ENCODE data around the gene TNIP3.

The TNIP3 gene

DNA sequence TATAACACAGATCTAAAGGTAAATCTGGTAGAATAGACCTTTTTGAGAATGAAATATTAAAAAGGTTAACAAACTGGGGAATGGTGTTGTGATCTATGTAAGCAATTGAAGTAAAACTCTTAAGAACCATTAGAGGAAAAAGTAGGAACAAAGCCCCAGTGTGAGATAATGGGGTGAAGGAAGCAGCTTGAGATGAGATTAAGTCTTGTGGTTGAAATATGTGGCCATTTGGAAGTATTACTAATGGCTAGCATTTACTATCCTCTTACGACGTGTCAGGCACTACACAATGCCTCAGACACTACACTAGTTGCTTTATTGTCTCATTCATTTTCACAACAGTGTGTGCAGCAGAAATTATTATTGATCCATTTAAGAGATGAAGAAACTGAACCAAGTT, 65.9 kb downstream of the TNIP3 start:
- no peak overlapping the region for H3K4me3 ChIP-seq (ENCODE audit: low read depth, low read length)

GRCh38 chr4:121096629-121097028, 67.5 kb downstream of the TNIP3 start:
- peak; percentile 57 for DNase-seq (ENCODE audit: low read depth, low spot score)
- peak; percentile 42 for TF ChIP-seq CTCF (IDR thresholded peaks at IDR 0.05; ENCODE audit: low read depth, low read length)
- no peak overlapping the region for H3K4me3 ChIP-seq (ENCODE audit: low read depth, low read length)
- in situ Hi-C loops (cut with HindIII; ENCODE audit: low sequenced_read_pairs) = no loop called here

More for the DNA sequence above, 65.9 kb downstream of the TNIP3 start:
- no peak for TF ChIP-seq CTCF (IDR thresholded peaks at IDR 0.05; ENCODE audit: low read depth, low read length)
- in situ Hi-C loops (cut with HindIII; ENCODE audit: low sequenced_read_pairs) = no loop called here
- DNase-seq (ENCODE audit: low read depth, low spot score) = no peak

- H3K4me3 ChIP-seq (ENCODE audit: low read depth, low read length) = no peak overlapping the region
- DNase-seq (ENCODE audit: low read depth, low spot score) = no peak
- in situ Hi-C loops (cut with HindIII; ENCODE audit: low sequenced_read_pairs) = no loop called here
- TF ChIP-seq CTCF (IDR thresholded peaks at IDR 0.05; ENCODE audit: low read depth, low read length) = no peak
Measured at GRCh38 chr4:121096191-121096590, 67.9 kb downstream of the TNIP3 start.

DNA sequence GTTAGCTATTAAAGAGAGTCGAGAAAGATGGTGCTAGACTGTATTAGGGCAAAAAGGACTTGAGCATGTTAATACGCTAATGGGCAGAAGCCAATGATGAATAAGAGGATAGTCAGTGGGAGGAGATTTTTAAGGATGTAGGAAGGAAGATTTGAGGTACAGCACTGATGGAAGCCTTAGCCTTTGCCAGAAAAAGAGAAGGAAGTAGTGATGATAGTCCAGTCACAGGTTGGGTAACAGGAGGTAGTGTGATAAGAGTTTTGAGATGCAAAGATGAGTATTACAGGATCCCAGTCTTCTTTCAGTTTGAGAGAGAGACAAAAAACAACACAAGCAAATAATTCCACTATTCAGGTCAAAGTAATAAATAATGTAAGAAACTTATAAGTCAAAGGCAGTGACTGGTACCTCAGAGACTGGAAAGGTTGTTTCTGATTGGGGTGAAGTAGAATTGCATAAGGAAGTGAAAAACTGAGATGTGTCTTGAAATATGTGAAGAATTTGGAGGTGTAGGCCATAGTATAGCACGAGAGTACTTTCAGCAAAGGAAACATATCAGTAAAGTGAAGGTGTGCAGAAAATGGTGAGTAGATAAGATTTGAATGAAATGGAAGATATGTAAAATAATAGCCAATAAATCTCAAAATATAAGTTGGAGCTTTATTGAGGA, 69.7 kb downstream of the TNIP3 start:
- no peak overlapping the region for H3K4me3 ChIP-seq (ENCODE audit: low read depth, low read length)
- DNase-seq (ENCODE audit: low read depth, low spot score) = no peak
- in situ Hi-C loops (cut with HindIII; ENCODE audit: low sequenced_read_pairs) = no loop called here
- no peak for TF ChIP-seq CTCF (IDR thresholded peaks at IDR 0.05; ENCODE audit: low read depth, low read length)

DNA sequence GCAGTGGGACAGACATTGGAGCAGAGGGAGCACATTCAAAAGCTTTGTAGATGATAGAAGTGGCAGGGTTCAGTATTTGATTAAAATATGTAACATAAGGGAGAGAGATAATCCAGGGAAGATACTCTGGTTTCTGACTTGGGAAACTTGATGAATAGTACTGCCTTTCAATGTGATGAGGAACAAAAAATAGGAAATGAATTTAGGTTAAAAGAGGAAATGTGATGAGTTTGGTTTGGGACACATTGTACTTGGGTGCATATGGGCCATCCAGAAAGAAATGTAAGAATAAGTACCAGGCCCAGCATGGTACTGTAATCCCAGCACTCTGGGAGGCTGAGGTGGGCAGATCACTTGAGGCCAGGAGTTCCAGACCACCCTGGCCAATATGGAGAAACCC, 70.9 kb downstream of the TNIP3 start:
- no peak overlapping the region for H3K4me3 ChIP-seq (ENCODE audit: low read depth, low read length)
- in situ Hi-C loops (cut with HindIII; ENCODE audit: low sequenced_read_pairs) = no loop called here
- no peak for TF ChIP-seq CTCF (IDR thresholded peaks at IDR 0.05; ENCODE audit: low read depth, low read length)
- DNase-seq (ENCODE audit: low read depth, low spot score) = no peak

DNA sequence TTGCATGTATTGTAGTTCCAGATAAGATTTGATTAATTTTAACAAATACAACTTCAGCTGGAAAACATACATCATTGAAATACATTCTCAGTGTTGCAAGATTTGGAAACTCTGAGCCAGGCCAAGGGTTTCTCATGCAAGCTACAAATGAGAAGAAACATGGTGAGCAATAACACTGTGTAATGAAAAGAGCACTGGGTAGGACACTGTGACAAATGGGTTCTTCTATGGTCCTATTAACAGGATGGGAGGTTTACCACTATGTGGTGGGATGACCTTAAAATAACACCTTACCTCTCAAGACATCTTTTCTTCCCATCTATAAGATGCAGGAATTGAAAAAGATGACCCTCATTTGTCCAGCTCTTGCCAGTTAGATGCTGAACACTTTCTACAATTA, 72.2 kb downstream of the TNIP3 start:
- no peak for TF ChIP-seq CTCF (IDR thresholded peaks at IDR 0.05; ENCODE audit: low read depth, low read length)
- in situ Hi-C loops (cut with HindIII; ENCODE audit: low sequenced_read_pairs) = no loop called here
- no peak for DNase-seq (ENCODE audit: low read depth, low spot score)

More for the DNA sequence above, 72.2 kb downstream of the TNIP3 start:
- H3K4me3 ChIP-seq (ENCODE audit: low read depth, low read length) = no peak overlapping the region
